HepG2 (cell line): Measurements from ENCODE around the gene CCDC117. TPM values are rescaled to one million over a fixed set of nuclear protein-coding genes. Genes with fewer than 3 reads are reported as not detected.
A peak's percentile ranks its signal among the peaks of the same experiment; 100 is the strongest.

Experiments used
- ARNT ChIP-seq: fragments of 450-650 bp; IDR thresholded peaks from 2 replicates; pipeline ENCODE4 v1.6.1; 2017
- ATF7-NPFF ChIP-seq: sonication (generic); formaldehyde crosslinking; IDR thresholded peaks from 2 replicates; pipeline ENCODE4 v1.8.1; 2023; ENCODE audit warnings: mild to moderate bottlenecking, low read depth, missing genetic modification reagents, moderate library complexity
- CHD2 ChIP-seq: IDR thresholded peaks from 2 replicates; pipeline ENCODE4 v1.6.1; 2011; ENCODE audit warnings: low read depth, low read length, improper control_type of control experiment
- CSRNP1 ChIP-seq: sonication (generic); formaldehyde crosslinking; IDR thresholded peaks from 2 replicates; pipeline ENCODE4 v1.8.1; 2023; ENCODE audit warnings: mild to moderate bottlenecking, missing genetic modification reagents
- DR1 ChIP-seq: sonication (generic); formaldehyde crosslinking; IDR thresholded peaks from 2 replicates; pipeline ENCODE4 v1.8.0; 2021; ENCODE audit warnings: mild to moderate bottlenecking, missing genetic modification reagents, inconsistent platforms
- JUNB ChIP-seq: sonication (generic); formaldehyde crosslinking; IDR thresholded peaks from 2 replicates; pipeline ENCODE4 v1.8.0; 2022; ENCODE audit warnings: missing genetic modification reagents, mild to moderate bottlenecking, borderline replicate concordance
- MEIS1 ChIP-seq: sonication (generic); formaldehyde crosslinking; IDR thresholded peaks from 2 replicates; pipeline ENCODE4 v1.9.0; 2021; ENCODE audit warnings: mild to moderate bottlenecking, missing genetic modification reagents, moderate library complexity, borderline replicate concordance
- MXD3 ChIP-seq: IDR thresholded peaks from 2 replicates; pipeline ENCODE4 v1.6.1; 2016; ENCODE audit warnings: mild to moderate bottlenecking, missing biosample characterization, missing genetic modification reagents
- POGK ChIP-seq: sonication (generic); formaldehyde crosslinking; conservative IDR thresholded peaks from 2 replicates; pipeline ENCODE4 v1.8.0; 2022; ENCODE audit warnings: mild to moderate bottlenecking, moderate library complexity, missing genetic modification reagents
- RAD21 ChIP-seq: fragments of 450-650 bp; formaldehyde crosslinking; IDR thresholded peaks from 2 replicates; pipeline ENCODE4 v1.5.0; 2020; ENCODE audit warnings: mild to moderate bottlenecking
- SRSF1 ChIP-seq: fragments of 200-400 bp; formaldehyde crosslinking; optimal IDR thresholded peaks from 2 replicates; pipeline ENCODE3; 2017; ENCODE audit warnings: mild to moderate bottlenecking, low read depth, low read length, moderate library complexity
- STAT6 ChIP-seq: sonication (generic); formaldehyde crosslinking; IDR thresholded peaks from 2 replicates; pipeline ENCODE4 v1.4.0; 2020; ENCODE audit warnings: missing genetic modification reagents, mild to moderate bottlenecking, borderline replicate concordance
- TMF1 ChIP-seq: sonication (generic); formaldehyde crosslinking; IDR thresholded peaks from 2 replicates; pipeline ENCODE4 v1.8.1; 2022; ENCODE audit warnings: low read depth, missing genetic modification reagents
- ZBED4 ChIP-seq: sonication (generic); formaldehyde crosslinking; IDR thresholded peaks from 2 replicates; pipeline ENCODE4 v1.4.0; 2020; ENCODE audit warnings: missing genetic modification reagents, borderline replicate concordance
- ZFP90 ChIP-seq: sonication (generic); formaldehyde crosslinking; IDR thresholded peaks from 2 replicates; pipeline ENCODE4 v1.8.0; 2022; ENCODE audit warnings: missing genetic modification reagents, mild to moderate bottlenecking, inconsistent platforms, borderline replicate concordance
- ZNF230 ChIP-seq: sonication (generic); formaldehyde crosslinking; IDR thresholded peaks from 2 replicates; pipeline ENCODE4 v1.4.0; 2020; ENCODE audit warnings: mild to moderate bottlenecking, missing genetic modification reagents
- ZNF776 ChIP-seq: sonication (generic); formaldehyde crosslinking; IDR thresholded peaks from 2 replicates; pipeline ENCODE4 v1.4.0; 2020; ENCODE audit warnings: mild to moderate bottlenecking, missing genetic modification reagents
- polyA plus RNA-seq, 8 experiments: library from polyadenylated mRNA; depleted of rRNA in 3 of 8; stranded (reverse) in 7 of 8; unstranded in 1 of 8; fragments of >200 nt; fragmentation: Illumina TruSeq in 4 of 8; extraction: Trizol in 4 of 8; gene quantifications; 2 replicates each; pipeline versions ENCODE4 v1.2.1 to v1.2.3, GENCODE V29; 2011 to 2016; ENCODE audit warnings: low read depth in 4 of 8, missing spikeins in 1 of 8, mixed read lengths in 1 of 8; ENCODE audit not compliant: insufficient read depth in 1 of 8
- total RNA-seq, 5 experiments: library from RNA; depleted of rRNA; stranded (reverse); fragments of >200 nt; fragmentation: Illumina TruSeq; extraction: Trizol; gene quantifications; 2 replicates each; pipeline ENCODE4 v1.2.3, GENCODE V29; 2016; ENCODE audit warnings: low read depth in 1 of 5

CCDC117 gene
- total and polyA plus RNA-seq, 2 of the 13 experiments (the other 11 are each of a cell fraction or from before 2014, with no cell fraction given) = 12.6 to 34.2 TPM

GRCh38 chr22:28772633-28773460, at the start of gene CCDC117 (continued):
- TF ChIP-seq SRSF1 (no peak), MEIS1 (CRISPR knock-in tag) (no peak), CHD2 (peak; percentile 41; the same call in 1 of the 2 replicates), ZNF776 (CRISPR knock-in tag) (peak; percentile 43; the same call in 1 of the 2 replicates), ZNF230 (CRISPR knock-in tag) (peak; percentile 62; the same call in 1 of the 2 replicates), ZBED4 (CRISPR knock-in tag) (no peak), ZFP90 (no peak; the same call in 1 of the 2 replicates), CSRNP1 (CRISPR knock-in tag) (no peak), STAT6 (CRISPR knock-in tag) (no peak), RAD21 (CRISPR knock-in tag) (peak; percentile 66; the same call in 1 of the 2 replicates), TMF1 (CRISPR knock-in tag) (peak; percentile 96; the same call in 1 of the 2 replicates), ARNT (no peak), ATF7-NPFF (CRISPR knock-in tag) (peak; percentile 89; the same call in 1 of the 2 replicates), POGK (CRISPR knock-in tag) (peak; percentile 71), MXD3 (CRISPR knock-in tag) (peak; percentile 71; the same call in 1 of the 2 replicates), DR1 (CRISPR knock-in tag) (no peak), JUNB (CRISPR knock-in tag) (no peak)
